HCT116 (cell line): ENCODE data around the gene LCLAT1. TPM values are rescaled to one million over a fixed set of nuclear protein-coding genes. Genes with fewer than 3 reads are reported as not detected.

ENCODE experiments used
- ATAC-seq: fragments of 200-7000 bp; cut with Tn5 transposase; 2 replicates; pipeline ENCODE4 v1.9.1; 2020; ENCODE audit warnings: mild to moderate bottlenecking, moderate library complexity
- BruUV-seq: library from RNA; stranded (reverse); fragments of 400-500 nt; replicated peaks from 2 replicates; lab custom pipeline; 2021; lab: Mats Ljungman, UMichigan
- CTCF ChIA-PET: fragments of 300-600 bp; sonication (Branson Sonifier 250); formaldehyde crosslinking; loops from one replicate; lab custom pipeline; 2021; ENCODE audit warnings: antibody characterized with exemption; lab: Charles Lee
- POLR2A ChIA-PET: fragments of 300-600, 350-600 bp; sonication (Branson Sonifier 250); formaldehyde crosslinking; loops from one replicate; lab custom pipeline; 2021; ENCODE audit warnings: antibody characterized with exemption; lab: Charles Lee
- RAD21 ChIA-PET, 2 experiments: fragments of 300-600 bp; sonication (Branson Sonifier 250); formaldehyde crosslinking; loops; one replicate each; lab custom pipeline; 2023; ENCODE audit warnings: low total read pairs in 2 of 2; ENCODE audit not compliant: uncharacterized antibody in 2 of 2, unreplicated experiment in 2 of 2, low non-redundant PET in 1 of 2; lab: Charles Lee
- DNase-seq: peaks from one replicate; pipeline ENCODE4 v3.0.0-alpha.2; 2010; ENCODE audit warnings: low read depth, low spot score
- H2AFZ ChIP-seq: fragments of 200-600 bp; shearing (Covaris generic), sonication (generic); 2 replicates; pipeline ENCODE4 v1.6.1; 2017; ENCODE audit warnings: low read depth, mixed run types, mixed read lengths, antibody characterized with exemption, low read length; ENCODE audit not compliant: poor library complexity, severe bottlenecking
- H3K27ac ChIP-seq: 2 replicates; pipeline ENCODE4 v1.5.1; 2012; ENCODE audit warnings: low read depth, low read length
- H3K27me3 ChIP-seq: fragments of 200-600 bp; sonication (generic); 2 replicates; pipeline ENCODE4 v1.6.1; 2016; ENCODE audit warnings: mixed run types, low read length, mixed read lengths; ENCODE audit not compliant: insufficient read depth
- H3K36me3 ChIP-seq, 2 experiments: fragments of 200-500 bp in 1 of 2; fragments of 200-600 bp in 1 of 2; sonication (Bioruptor generic) in 1 of 2; sonication (generic) in 1 of 2; 2 replicates each; pipeline versions ENCODE4 v1.5.1 to v1.6.1; 2014 to 2016; ENCODE audit warnings: low read length in 2 of 2, inconsistent platforms in 1 of 2, mixed read lengths in 1 of 2, mixed run types in 1 of 2; ENCODE audit not compliant: insufficient read depth in 2 of 2, control insufficient read depth in 1 of 2
- H3K4me1 ChIP-seq, 2 experiments: fragments of 200-600 bp in 1 of 2; sonication (generic) in 1 of 2; 2 replicates each; pipeline versions ENCODE4 v1.5.1 to v1.6.1; 2012 to 2017; ENCODE audit warnings: low read length in 2 of 2, inconsistent platforms in 1 of 2, mild to moderate bottlenecking in 1 of 2, mixed read lengths in 1 of 2, mixed run types in 1 of 2, moderate library complexity in 1 of 2; ENCODE audit not compliant: insufficient read depth in 2 of 2, control insufficient read depth in 1 of 2
- H3K4me2 ChIP-seq: fragments of 200-600 bp; sonication (generic); 2 replicates; pipeline ENCODE4 v1.6.1; 2017; ENCODE audit warnings: mixed run types, low read length, mixed read lengths
- H3K4me3 ChIP-seq, 2 experiments: fragments of 200-600 bp in 1 of 2; sonication (generic) in 1 of 2; replicated peaks in 1 of 2; 2 replicates each; pipeline ENCODE4 v1.5.1; 2011 to 2016; ENCODE audit warnings: low read length in 2 of 2, control low read depth in 1 of 2, low read depth in 1 of 2, mild to moderate bottlenecking in 1 of 2, mixed read lengths in 1 of 2, mixed run types in 1 of 2
- H3K79me2 ChIP-seq: fragments of 200-600 bp; sonication (generic); 2 replicates; pipeline ENCODE4 v1.6.1; 2017; ENCODE audit warnings: mild to moderate bottlenecking, mixed run types, low read length, moderate library complexity, mixed read lengths; ENCODE audit not compliant: insufficient read depth
- H3K9ac ChIP-seq: fragments of 200-600 bp; sonication (generic); 2 replicates; pipeline ENCODE4 v1.6.1; 2016; ENCODE audit warnings: low read length, mixed read lengths
- H3K9me2 ChIP-seq: fragments of 200-600 bp; sonication (generic), shearing (Covaris generic); 2 replicates; pipeline ENCODE4 v1.6.1; 2017; ENCODE audit warnings: mixed run types, mild to moderate bottlenecking, moderate library complexity; ENCODE audit not compliant: insufficient read depth
- H3K9me3 ChIP-seq, 2 experiments: fragments of 200-500 bp in 1 of 2; fragments of 200-600 bp in 1 of 2; sonication (Bioruptor generic) in 1 of 2; sonication (generic) in 1 of 2; 2 replicates each; pipeline ENCODE4 v1.6.1; 2014 to 2017; ENCODE audit warnings: low read length in 2 of 2, mixed read lengths in 2 of 2, inconsistent platforms in 1 of 2, low read depth in 1 of 2, mild to moderate bottlenecking in 1 of 2, mixed run types in 1 of 2, moderate library complexity in 1 of 2; ENCODE audit not compliant: control insufficient read depth in 1 of 2, insufficient read depth in 1 of 2
- H4K20me1 ChIP-seq: fragments of 200-600 bp; sonication (generic), shearing (Covaris generic); 2 replicates; pipeline ENCODE4 v1.6.1; 2017; ENCODE audit warnings: mixed run types, mild to moderate bottlenecking, moderate library complexity; ENCODE audit not compliant: insufficient read depth
- CBX3 ChIP-seq: IDR thresholded peaks from 2 replicates; pipeline ENCODE4 v1.6.1; 2012; ENCODE audit warnings: low read depth
- CEBPB ChIP-seq: IDR thresholded peaks from 2 replicates; pipeline ENCODE4 v1.6.1; 2012; ENCODE audit warnings: low read depth
- EGR1 ChIP-seq: IDR thresholded peaks from 2 replicates; pipeline ENCODE4 v1.6.1; 2012; ENCODE audit warnings: low read depth
- ELF1 ChIP-seq: IDR thresholded peaks from 2 replicates; pipeline ENCODE4 v1.6.1; 2012; ENCODE audit warnings: low read depth, borderline replicate concordance
- EZH2 ChIP-seq: fragments of 200-600 bp; sonication (generic); IDR thresholded peaks from 2 replicates; pipeline ENCODE4 v1.6.1; 2017; ENCODE audit warnings: antibody characterized with exemption, mixed run types
- EZH2phosphoT487 ChIP-seq: fragments of 200-600 bp; IDR thresholded peaks from 2 replicates; pipeline ENCODE4 v1.6.1; 2018; ENCODE audit warnings: antibody characterized with exemption, borderline replicate concordance
- FOSL1 ChIP-seq: IDR thresholded peaks from 2 replicates; pipeline ENCODE4 v1.6.1; 2012; ENCODE audit warnings: low read depth
- JUND ChIP-seq: IDR thresholded peaks from 2 replicates; pipeline ENCODE4 v1.6.1; 2012
- MAX ChIP-seq: IDR thresholded peaks from 2 replicates; pipeline ENCODE4 v1.6.1; 2012
- POLR2A ChIP-seq: IDR thresholded peaks from 2 replicates; pipeline ENCODE4 v1.7.0; 2011; ENCODE audit warnings: borderline replicate concordance; ENCODE audit not compliant: insufficient read depth, insufficient read length; ENCODE audit errors: extremely low read depth
- POLR2AphosphoS5 ChIP-seq: IDR thresholded peaks from 2 replicates; pipeline ENCODE4 v1.6.1; 2011; ENCODE audit warnings: mild to moderate bottlenecking, low read depth, low read length, moderate library complexity
- RAD21 ChIP-seq: IDR thresholded peaks from 2 replicates; pipeline ENCODE4 v1.6.1; 2012; ENCODE audit warnings: low read depth, mild to moderate bottlenecking
- SIN3A ChIP-seq: IDR thresholded peaks from 2 replicates; pipeline ENCODE4 v1.6.1; 2012; ENCODE audit warnings: low read depth
- SRF ChIP-seq: IDR thresholded peaks from 2 replicates; pipeline ENCODE4 v1.6.1; 2012; ENCODE audit warnings: low read depth
- ZBTB33 ChIP-seq: IDR thresholded peaks from 2 replicates; pipeline ENCODE4 v1.6.1; 2011; ENCODE audit warnings: mild to moderate bottlenecking, low read length, moderate library complexity; ENCODE audit not compliant: insufficient replicate concordance; ENCODE audit errors: extremely low read depth
- ZFX ChIP-seq: fragments of 450-650 bp; IDR thresholded peaks from 2 replicates; pipeline ENCODE4 v1.6.1; 2017
- ZNF274 ChIP-seq: fragments of 200-500 bp; sonication (Bioruptor generic); IDR thresholded peaks from 2 replicates; pipeline ENCODE4 v1.6.1; 2014; ENCODE audit warnings: mild to moderate bottlenecking, low read depth, low read length, inconsistent platforms
- intact Hi-C: fragments of 100-400 bp; cut with micrococcal nuclease; formaldehyde crosslinking; loops from 2 replicates; pipeline ENCODE4 v1.10.0; 2022
- total RNA-seq: library from RNA; stranded (reverse); gene quantifications from one replicate; pipeline ENCODE4 v1.2.1, GENCODE V29; 2021; ENCODE audit not compliant: unreplicated experiment
- TF ChIP-seq, protein P1 (sequence below), 3 experiments: fragments of 200-600 bp in 1 of 3; sonication (generic) in 1 of 3; IDR thresholded peaks in 2 of 3; conservative IDR thresholded peaks in 1 of 3; 2 replicates each; pipeline ENCODE4 v1.5.1; 2012 to 2017; ENCODE audit warnings: low read depth in 2 of 3, low read length in 2 of 3, antibody characterized with exemption in 1 of 3, borderline replicate concordance in 1 of 3, control low read depth in 1 of 3, mild to moderate bottlenecking in 1 of 3, mixed read lengths in 1 of 3, mixed run types in 1 of 3, moderate library complexity in 1 of 3; ENCODE audit not compliant: insufficient read depth in 1 of 3
- TF ChIP-seq, protein P2 (sequence below): IDR thresholded peaks from 2 replicates; pipeline ENCODE4 v1.6.1; 2012

The LCLAT1 gene
- total RNA-seq, 1 experiment from 2014 or later: 36.2 TPM

DNA sequence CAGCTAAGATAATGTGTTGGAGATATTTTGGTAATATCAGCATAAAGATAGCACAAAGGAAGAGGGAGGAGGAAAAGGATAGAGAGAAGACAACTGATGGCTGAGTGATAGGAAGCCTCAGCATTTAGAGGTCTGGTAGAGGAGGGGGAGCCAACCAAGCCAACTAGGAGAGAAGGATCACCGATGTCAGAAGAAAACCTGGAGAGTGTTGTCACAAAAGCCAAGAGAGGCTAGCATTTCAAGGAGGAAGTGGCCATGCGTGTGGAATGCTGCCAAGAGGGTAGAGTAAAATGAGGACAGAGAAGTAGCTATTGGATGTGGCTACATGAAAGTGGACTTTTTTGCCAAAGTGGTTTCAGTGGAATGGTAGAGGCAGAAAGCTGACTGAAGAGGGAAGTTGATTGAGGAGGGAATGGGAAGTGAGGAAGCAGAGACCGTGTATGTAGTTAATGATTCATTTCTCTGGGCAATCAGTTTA, 34.3 kb downstream of the LCLAT1 start:
- no TSS peak for BruUV-seq
- Histone ChIP-seq H3K27ac (no peak overlapping the region), H3K36me3 (no peaks in the 10 kb centered on the region), H3K27me3 (no peaks in the 10 kb centered on the region), H4K20me1 (no peaks in the 10 kb centered on the region), H3K4me2 (no peak overlapping the region), H3K79me2 (peaks cover 85% of the 10 kb centered on the region), H3K9me2 (no peaks in the 10 kb centered on the region), H2AFZ (no peak overlapping the region), H3K4me3 (no peak overlapping the region), H3K9me3 (no peaks in the 10 kb centered on the region)
- POLR2A ChIA-PET: no interaction called here
- RAD21 ChIA-PET: no interaction called here
- no peak for DNase-seq
- no peak for TF ChIP-seq ZNF274
- TF ChIP-seq ZFX: no peak
- TF ChIP-seq SIN3A: no peak
- no peak for TF ChIP-seq JUND
- TF ChIP-seq, protein P1, sequence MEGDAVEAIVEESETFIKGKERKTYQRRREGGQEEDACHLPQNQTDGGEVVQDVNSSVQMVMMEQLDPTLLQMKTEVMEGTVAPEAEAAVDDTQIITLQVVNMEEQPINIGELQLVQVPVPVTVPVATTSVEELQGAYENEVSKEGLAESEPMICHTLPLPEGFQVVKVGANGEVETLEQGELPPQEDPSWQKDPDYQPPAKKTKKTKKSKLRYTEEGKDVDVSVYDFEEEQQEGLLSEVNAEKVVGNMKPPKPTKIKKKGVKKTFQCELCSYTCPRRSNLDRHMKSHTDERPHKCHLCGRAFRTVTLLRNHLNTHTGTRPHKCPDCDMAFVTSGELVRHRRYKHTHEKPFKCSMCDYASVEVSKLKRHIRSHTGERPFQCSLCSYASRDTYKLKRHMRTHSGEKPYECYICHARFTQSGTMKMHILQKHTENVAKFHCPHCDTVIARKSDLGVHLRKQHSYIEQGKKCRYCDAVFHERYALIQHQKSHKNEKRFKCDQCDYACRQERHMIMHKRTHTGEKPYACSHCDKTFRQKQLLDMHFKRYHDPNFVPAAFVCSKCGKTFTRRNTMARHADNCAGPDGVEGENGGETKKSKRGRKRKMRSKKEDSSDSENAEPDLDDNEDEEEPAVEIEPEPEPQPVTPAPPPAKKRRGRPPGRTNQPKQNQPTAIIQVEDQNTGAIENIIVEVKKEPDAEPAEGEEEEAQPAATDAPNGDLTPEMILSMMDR (IDR thresholded peaks at IDR 0.05 in 2 of 3, conservative IDR thresholded peaks at IDR 0.05 in 1 of 3; ENCODE audit: borderline replicate concordance in 1 of 3, insufficient read depth in 1 of 3, low read depth in 2 of 3, low read length in 2 of 3): no peak
- TF ChIP-seq, all 23 proteins: peak for 0
- CTCF ChIA-PET: no interaction called here
- Histone ChIP-seq H3K9ac (no peak overlapping the region), H3K4me1 (no peaks in the 10 kb centered on the region)
- intact Hi-C loops: no loop called here
- ATAC-seq: no peak

GRCh38 chr2:30482011-30482410, 35.0 kb downstream of the LCLAT1 start:
- Histone ChIP-seq H3K9me3 (no peaks in the 10 kb centered on the region), H3K36me3 (no peaks in the 10 kb centered on the region), H3K27me3 (no peaks in the 10 kb centered on the region), H2AFZ (no peak overlapping the region), H3K79me2 (peaks cover 85% of the 10 kb centered on the region), H3K9me2 (no peaks in the 10 kb centered on the region), H3K4me3 (no peak overlapping the region), H3K27ac (no peak overlapping the region), H3K4me2 (no peak overlapping the region), H4K20me1 (no peaks in the 10 kb centered on the region), H3K4me1 (no peaks in the 10 kb centered on the region), H3K9ac (no peak overlapping the region)
- no TSS peak for BruUV-seq
- no peak for DNase-seq
- ChIA-PET RAD21 (no interaction called here), CTCF (no interaction called here), POLR2A (no interaction called here)
- ATAC-seq: no peak
- intact Hi-C loops: no loop called here
- TF ChIP-seq ZFX: no peak
- TF ChIP-seq EZH2phosphoT487: no peak
- TF ChIP-seq SRF: no peak
- TF ChIP-seq EGR1: no peak
- no peak for TF ChIP-seq POLR2A
- TF ChIP-seq, protein P2, sequence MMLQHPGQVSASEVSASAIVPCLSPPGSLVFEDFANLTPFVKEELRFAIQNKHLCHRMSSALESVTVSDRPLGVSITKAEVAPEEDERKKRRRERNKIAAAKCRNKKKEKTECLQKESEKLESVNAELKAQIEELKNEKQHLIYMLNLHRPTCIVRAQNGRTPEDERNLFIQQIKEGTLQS: no peak
- no peak for TF ChIP-seq ZNF274
- TF ChIP-seq RAD21: no peak
- no peak for TF ChIP-seq ELF1
- TF ChIP-seq CEBPB: no peak
- no peak for TF ChIP-seq EZH2
- no peak for TF ChIP-seq CBX3
- TF ChIP-seq ZBTB33: no peak
- no peak for TF ChIP-seq POLR2AphosphoS5
- TF ChIP-seq MAX: no peak
- no peak for TF ChIP-seq FOSL1
- TF ChIP-seq JUND: no peak
